Esophagus squamous epithelium (tissue), 5 donors: ENCODE measurements around the gene ZNF766. TPM values are rescaled to one million over a fixed set of nuclear protein-coding genes. Genes with fewer than 3 reads are reported as not detected.

ENCODE experiments used
- DNase-seq: peaks from one replicate; lab custom pipeline; 2025; lab: John Stamatoyannopoulos, UW
- H3K27ac ChIP-seq, 4 donors: fragments of 200-600 bp; sonication (generic); one replicate each; pipeline ENCODE4 v1.5.1; 2016 to 2019; ENCODE audit warnings: mild to moderate bottlenecking in 1 of 4
- H3K27me3 ChIP-seq, 4 donors: fragments of 200-600 bp; sonication (generic); 1 replicate in 3 of 4; 2 replicates in 1 of 4; pipeline versions ENCODE4 v1.5.1 to v1.6.0; 2017 to 2021; ENCODE audit warnings: antibody characterized with exemption in 1 of 4
- H3K36me3 ChIP-seq, 3 donors: fragments of 200-600 bp; sonication (generic); one replicate each; pipeline ENCODE4 v1.5.1; 2016 to 2019
- H3K4me1 ChIP-seq, 3 donors: fragments of 200-600 bp; sonication (generic); one replicate each; pipeline ENCODE4 v1.5.1; 2017 to 2019
- H3K4me3 ChIP-seq, 4 donors: fragments of 200-600 bp; sonication (generic); 1 replicate in 3 of 4; 2 replicates in 1 of 4; pipeline ENCODE4 v1.5.1; 2016 to 2019; ENCODE audit warnings: mild to moderate bottlenecking in 2 of 4, moderate library complexity in 1 of 4
- H3K9me3 ChIP-seq, 3 donors: fragments of 200-600 bp; sonication (generic); one replicate each; pipeline ENCODE4 v1.5.1; 2016 to 2019
- POLR2A ChIP-seq, 4 donors: fragments of 450-650 bp; IDR thresholded peaks; one replicate each; pipeline ENCODE4 v1.6.1; 2017; ENCODE audit warnings: antibody characterized with exemption in 4 of 4, mild to moderate bottlenecking in 4 of 4, moderate library complexity in 3 of 4
- WGBS, 2 donors: methylation state at CpG; one replicate each; pipeline ENCODE4 v1.1.5; 2018; 5-methylcytosine and 5-hydroxymethylcytosine counted together
- intact Hi-C: fragments of 100-400 bp; cut with DNase I; formaldehyde crosslinking; loops from one replicate; pipeline ENCODE4 v1.15.0; 2022
- total RNA-seq, 4 donors: library from RNA; depleted of rRNA; stranded (reverse); fragments of >200 nt; gene quantifications; one replicate each; pipeline ENCODE4 v1.1.0, GENCODE V29; 2016
- TF ChIP-seq, protein P1 (sequence below), 6 experiments: fragments of 450-650 bp in 4 of 6; fragments of 200-600 bp in 2 of 6; sonication (generic) in 2 of 6; IDR thresholded peaks; one replicate each; pipeline ENCODE4 v1.5.1; 2016 to 2019; ENCODE audit warnings: antibody characterized with exemption in 6 of 6, mild to moderate bottlenecking in 4 of 6, moderate library complexity in 4 of 6
- donor health status: DM: yes; HTN: yes; CAD: no.

The ZNF766 gene
- total RNA-seq, 4 donors from 2014 or later: 2.5 to 8.4 (median 3.9) TPM

DNA sequence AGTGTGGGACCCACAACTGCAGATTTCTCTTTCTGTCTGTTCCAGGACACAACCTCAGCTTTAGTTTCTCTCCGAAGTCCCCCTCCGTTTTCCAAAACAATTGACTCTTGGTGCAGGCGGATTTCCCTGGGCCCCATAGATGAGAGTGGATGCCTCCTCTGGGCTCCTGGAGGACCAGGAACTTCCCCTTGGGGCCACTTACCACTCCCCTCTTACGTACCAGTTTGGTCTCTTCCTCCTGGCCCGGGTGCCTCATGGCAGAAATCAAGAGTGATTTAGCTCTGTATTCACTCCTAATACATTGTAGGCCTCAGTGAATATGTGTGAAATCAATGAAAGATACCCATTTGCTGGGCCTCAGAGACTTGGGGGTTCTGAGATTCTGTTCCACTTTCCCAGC, 45.2 kb upstream of the ZNF766 start:
- DNase-seq: no peak
- WGBS, 2 donors: 88 to 91% methylated on average over 5 of the region's 5 CpGs
- no peaks in the 10 kb centered on the region for H3K9me3 ChIP-seq
- H3K27me3 ChIP-seq: no peaks in the 10 kb centered on the region
- intact Hi-C loops: no loop called here
- H3K4me1 ChIP-seq: peaks cover 0 to 2% (median 0%) of the 10 kb centered on the region in 3 donors
- H3K4me3 ChIP-seq: no peak overlapping the region
- peaks cover 48 to 100% (median 74%) of the 10 kb centered on the region in 3 donors for H3K36me3 ChIP-seq
- TF ChIP-seq POLR2A (IDR thresholded peaks at IDR 0.05): no peak
- TF ChIP-seq, protein P1, sequence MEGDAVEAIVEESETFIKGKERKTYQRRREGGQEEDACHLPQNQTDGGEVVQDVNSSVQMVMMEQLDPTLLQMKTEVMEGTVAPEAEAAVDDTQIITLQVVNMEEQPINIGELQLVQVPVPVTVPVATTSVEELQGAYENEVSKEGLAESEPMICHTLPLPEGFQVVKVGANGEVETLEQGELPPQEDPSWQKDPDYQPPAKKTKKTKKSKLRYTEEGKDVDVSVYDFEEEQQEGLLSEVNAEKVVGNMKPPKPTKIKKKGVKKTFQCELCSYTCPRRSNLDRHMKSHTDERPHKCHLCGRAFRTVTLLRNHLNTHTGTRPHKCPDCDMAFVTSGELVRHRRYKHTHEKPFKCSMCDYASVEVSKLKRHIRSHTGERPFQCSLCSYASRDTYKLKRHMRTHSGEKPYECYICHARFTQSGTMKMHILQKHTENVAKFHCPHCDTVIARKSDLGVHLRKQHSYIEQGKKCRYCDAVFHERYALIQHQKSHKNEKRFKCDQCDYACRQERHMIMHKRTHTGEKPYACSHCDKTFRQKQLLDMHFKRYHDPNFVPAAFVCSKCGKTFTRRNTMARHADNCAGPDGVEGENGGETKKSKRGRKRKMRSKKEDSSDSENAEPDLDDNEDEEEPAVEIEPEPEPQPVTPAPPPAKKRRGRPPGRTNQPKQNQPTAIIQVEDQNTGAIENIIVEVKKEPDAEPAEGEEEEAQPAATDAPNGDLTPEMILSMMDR (IDR thresholded peaks at IDR 0.05): no peak
- no peak overlapping the region for H3K27ac ChIP-seq

DNA sequence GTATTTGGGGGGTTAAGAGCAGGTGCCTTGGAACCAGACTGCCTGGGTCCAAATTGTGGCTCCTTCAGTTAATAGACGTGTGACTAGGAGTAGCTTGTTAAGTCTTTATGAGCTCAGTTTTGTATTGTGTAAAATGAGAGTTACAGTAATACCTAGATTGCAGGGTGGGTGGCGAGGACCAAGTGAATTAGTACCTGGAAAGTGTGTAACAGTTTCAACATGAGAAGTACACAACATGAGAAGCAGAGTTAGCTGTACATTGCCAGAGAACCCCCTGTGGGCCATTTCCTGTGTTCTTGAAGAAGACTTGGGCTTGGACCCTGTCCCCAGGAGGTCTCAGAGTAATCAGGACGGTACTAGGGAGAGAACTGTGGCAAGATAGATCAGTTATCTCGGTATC, 42.7 kb upstream of the ZNF766 start:
- WGBS, 2 donors: 72 to 82% methylated on average over 4 of the region's 4 CpGs
- H3K4me3 ChIP-seq: no peak overlapping the region
- H3K36me3 ChIP-seq: peaks cover 27 to 90% (median 51%) of the 10 kb centered on the region in 3 donors
- no peaks in the 10 kb centered on the region for H3K9me3 ChIP-seq
- TF ChIP-seq, protein P1 (IDR thresholded peaks at IDR 0.05): no peak
- no peak for TF ChIP-seq POLR2A (IDR thresholded peaks at IDR 0.05)
- intact Hi-C loops: no loop called here
- DNase-seq: no peak
- H3K27ac ChIP-seq: no peak overlapping the region
- no peaks in the 10 kb centered on the region for H3K27me3 ChIP-seq
- no peaks in the 10 kb centered on the region for H3K4me1 ChIP-seq

DNA sequence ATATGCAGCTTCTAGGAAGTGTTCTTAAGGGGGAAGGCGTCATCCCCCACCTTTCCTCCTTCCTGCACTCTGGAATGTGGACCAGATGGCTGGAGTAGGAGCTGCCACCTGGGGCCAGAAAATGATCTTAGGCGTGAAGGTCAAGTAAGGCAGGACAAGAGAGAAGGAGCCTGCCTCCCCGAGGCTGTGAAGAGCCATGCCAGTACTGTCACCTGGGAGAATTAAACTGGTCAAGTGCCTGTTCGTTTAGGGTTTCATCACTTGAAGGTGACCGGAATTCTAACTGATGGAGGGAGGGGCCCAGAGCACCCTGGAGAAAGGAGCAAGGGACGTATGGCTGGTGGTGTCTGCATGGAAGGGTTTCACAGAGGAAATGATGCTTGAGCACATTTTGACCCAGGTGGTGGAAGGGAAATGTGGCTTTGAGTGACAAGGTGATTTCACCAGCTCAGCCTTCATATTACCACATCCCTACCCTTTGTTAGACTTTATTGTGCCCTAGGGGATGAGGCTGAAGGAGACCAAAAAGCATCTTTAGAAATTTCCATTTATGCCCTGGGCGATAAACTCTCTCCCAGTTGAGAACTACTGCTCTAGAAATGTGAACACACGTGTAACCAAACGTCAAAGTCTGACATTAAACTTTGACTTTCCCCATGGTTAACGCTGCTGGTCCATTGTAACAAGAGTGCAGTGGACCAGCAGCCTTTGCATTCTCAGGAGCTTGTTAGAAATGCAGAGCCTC, 42.0 kb upstream of the ZNF766 start:
- Histone ChIP-seq H3K27ac (no peak overlapping the region), H3K4me1 (no peaks in the 10 kb centered on the region), H3K4me3 (no peak overlapping the region), H3K9me3 (no peaks in the 10 kb centered on the region), H3K27me3 (no peaks in the 10 kb centered on the region), H3K36me3 (peaks cover 21 to 83% (median 44%) of the 10 kb centered on the region in 3 donors)
- TF ChIP-seq, protein P1 (IDR thresholded peaks at IDR 0.05): no peak
- no peak for TF ChIP-seq POLR2A (IDR thresholded peaks at IDR 0.05)
- DNase-seq: no peak
- intact Hi-C loops: no loop called here
- 82 to 84% methylated on average over 9 to 10 of the region's 10 CpGs for WGBS, 2 donors

DNA sequence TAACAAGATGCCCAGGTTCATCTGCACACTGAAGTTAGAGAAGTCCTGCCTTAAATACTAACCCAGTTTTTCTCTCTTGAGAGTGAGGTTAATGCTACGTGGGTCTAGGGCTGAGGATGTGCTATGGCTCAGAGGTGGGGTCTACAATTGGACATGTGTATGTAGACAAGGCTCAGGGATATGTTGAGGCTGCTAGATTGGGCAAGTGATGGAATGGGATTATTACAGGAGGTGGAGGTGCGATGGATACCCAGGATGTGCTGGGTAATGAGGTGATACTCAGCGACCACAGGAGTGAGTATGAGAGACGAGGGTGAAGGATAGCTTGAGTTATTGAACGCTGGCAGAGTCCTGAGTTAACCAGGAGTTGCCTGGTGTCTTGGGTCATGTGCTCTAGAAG, 41.4 kb upstream of the ZNF766 start:
- WGBS, 2 donors: 85 to 90% methylated on average over 5 of the region's 5 CpGs
- TF ChIP-seq POLR2A (IDR thresholded peaks at IDR 0.05): no peak
- TF ChIP-seq, protein P1 (IDR thresholded peaks at IDR 0.05): no peak
- H3K36me3 ChIP-seq: peaks cover 20 to 77% (median 38%) of the 10 kb centered on the region in 3 donors
- H3K27me3 ChIP-seq: no peaks in the 10 kb centered on the region
- H3K4me3 ChIP-seq: no peak overlapping the region
- no peak overlapping the region for H3K27ac ChIP-seq
- no peaks in the 10 kb centered on the region for H3K4me1 ChIP-seq
- intact Hi-C loops: no loop called here
- no peak for DNase-seq
- no peaks in the 10 kb centered on the region for H3K9me3 ChIP-seq

DNA sequence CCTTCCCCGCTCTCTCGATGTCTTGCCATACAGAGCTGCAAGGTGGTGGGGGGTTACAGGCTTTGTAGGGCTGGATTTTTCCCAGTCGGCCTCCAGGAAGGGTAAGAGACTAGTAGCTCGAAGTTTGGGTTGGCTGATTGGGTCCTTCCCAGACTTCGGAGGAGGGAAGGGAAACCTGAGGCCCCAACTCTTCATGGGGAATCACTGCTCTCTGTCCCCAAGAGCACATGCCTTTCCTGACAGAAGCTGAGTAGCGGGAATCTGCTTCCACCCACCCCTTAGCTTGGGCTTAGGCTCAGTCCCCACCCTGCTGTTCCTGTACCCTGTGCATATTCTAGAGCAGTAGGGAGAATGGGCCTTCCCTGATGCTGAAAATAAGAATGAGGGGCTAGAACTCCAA, 39.9 kb upstream of the ZNF766 start:
- intact Hi-C loops: no loop called here
- TF ChIP-seq POLR2A (IDR thresholded peaks at IDR 0.05): no peak
- TF ChIP-seq, protein P1 (IDR thresholded peaks at IDR 0.05): no peak
- Histone ChIP-seq H3K36me3 (peaks cover 13 to 61% (median 22%) of the 10 kb centered on the region in 3 donors), H3K9me3 (no peaks in the 10 kb centered on the region), H3K4me3 (no peak overlapping the region), H3K27ac (no peak overlapping the region), H3K27me3 (no peaks in the 10 kb centered on the region), H3K4me1 (no peaks in the 10 kb centered on the region)
- WGBS, 2 donors: 87 to 88% methylated on average over 6 of the region's 6 CpGs
- no peak for DNase-seq
